GM23248 (cell line): ENCODE measurements around the gene CLEC2D. TPM values are rescaled to one million over a fixed set of nuclear protein-coding genes. Genes with fewer than 3 reads are reported as not detected.
A peak's percentile ranks its signal among the peaks of the same experiment; 100 is the strongest.

ENCODE experiments used
- DNase-seq: peaks from one replicate; pipeline ENCODE4 v3.0.0-alpha.2; 2015
- H2AFZ ChIP-seq: fragments of 200-600 bp; sonication (generic); 2 replicates; pipeline ENCODE4 v1.6.1; 2016; ENCODE audit warnings: antibody characterized with exemption
- H3F3A ChIP-seq: fragments of 200-600 bp; sonication (generic); 2 replicates; pipeline ENCODE4 v1.6.1; 2016; ENCODE audit warnings: mild to moderate bottlenecking, antibody characterized with exemption, mixed run types; ENCODE audit not compliant: insufficient read depth
- H3K27ac ChIP-seq: fragments of 200-600 bp; sonication (generic); 2 replicates; pipeline ENCODE4 v1.5.1; 2016; ENCODE audit warnings: mild to moderate bottlenecking
- H3K27me3 ChIP-seq: fragments of 200-600 bp; sonication (generic); replicated peaks from 2 replicates; pipeline ENCODE4 v1.6.1; 2016; ENCODE audit warnings: mild to moderate bottlenecking; ENCODE audit not compliant: insufficient read depth
- H3K36me3 ChIP-seq: fragments of 200-600 bp; sonication (generic); 2 replicates; pipeline ENCODE4 v1.6.1; 2016; ENCODE audit warnings: low read depth, mild to moderate bottlenecking
- H3K4me1 ChIP-seq: fragments of 200-600 bp; sonication (generic); 2 replicates; pipeline ENCODE4 v1.6.1; 2016; ENCODE audit warnings: mild to moderate bottlenecking; ENCODE audit not compliant: insufficient read depth
- H3K4me2 ChIP-seq: fragments of 200-600 bp; sonication (generic); one replicate; pipeline ENCODE4 v1.6.1; 2016; ENCODE audit warnings: mild to moderate bottlenecking; ENCODE audit not compliant: unreplicated experiment
- H3K4me3 ChIP-seq: fragments of 200-600 bp; sonication (generic); 2 replicates; pipeline ENCODE4 v1.5.1; 2016; ENCODE audit warnings: mild to moderate bottlenecking
- H3K79me2 ChIP-seq: fragments of 200-600 bp; sonication (generic); 2 replicates; pipeline ENCODE4 v1.6.1; 2016; ENCODE audit warnings: mild to moderate bottlenecking; ENCODE audit not compliant: insufficient read depth
- H3K9ac ChIP-seq: fragments of 200-600 bp; sonication (generic); 2 replicates; pipeline ENCODE4 v1.6.1; 2016; ENCODE audit warnings: mild to moderate bottlenecking
- H3K9me2 ChIP-seq: fragments of 200-600 bp; sonication (generic); 2 replicates; pipeline ENCODE4 v1.6.1; 2016; ENCODE audit warnings: mixed run types, mild to moderate bottlenecking, moderate library complexity; ENCODE audit not compliant: insufficient read depth
- H3K9me3 ChIP-seq: fragments of 200-600 bp; sonication (generic); one replicate; pipeline ENCODE4 v1.6.1; 2017; ENCODE audit warnings: low read depth
- H4K20me1 ChIP-seq: fragments of 200-600 bp; sonication (generic); 2 replicates; pipeline ENCODE4 v1.6.0; 2016; ENCODE audit not compliant: insufficient read depth
- EZH2 ChIP-seq: fragments of 200-600 bp; sonication (generic); IDR thresholded peaks from 2 replicates; pipeline ENCODE4 v1.6.1; 2018; ENCODE audit warnings: antibody characterized with exemption, mild to moderate bottlenecking; ENCODE audit not compliant: insufficient read depth, poor library complexity, severe bottlenecking
- EZH2phosphoT487 ChIP-seq: fragments of 200-600 bp; sonication (generic); IDR thresholded peaks from 2 replicates; pipeline ENCODE4 v1.6.1; 2018; ENCODE audit warnings: antibody characterized with exemption, moderate library complexity, mild to moderate bottlenecking, low read depth; ENCODE audit not compliant: insufficient read depth
- WGBS, 2 experiments: methylation state at CpG; one replicate each; pipeline ENCODE4 v1.1.6; 2015 to 2017; ENCODE audit warnings: low lambda C conversion rate in 2 of 2, low coverage in 1 of 2; ENCODE audit errors: missing lambda C conversion rate in 2 of 2; 5-methylcytosine and 5-hydroxymethylcytosine counted together
- in situ Hi-C: fragments of 300-500 bp; cut with MboI; formaldehyde crosslinking; loops from 2 replicates; pipeline ENCODE4 v1.15.0; 2020
- polyA plus RNA-seq: library from polyadenylated mRNA; unstranded; fragments of >200 nt; fragmentation: Nextera tagmentation; extraction: Ambion mirVana; gene quantifications from 2 replicates; pipeline ENCODE4 v1.2.1, GENCODE V29; 2016
- total RNA-seq: library from RNA; depleted of rRNA; stranded (reverse); fragments of >200 nt; shearing (Covaris generic); gene quantifications from 2 replicates; pipeline ENCODE4 v1.2.3, GENCODE V29; 2014

The CLEC2D gene
- total and polyA plus RNA-seq, 2 experiments from 2014 or later, result 0.54 to 2.8 TPM

DNA sequence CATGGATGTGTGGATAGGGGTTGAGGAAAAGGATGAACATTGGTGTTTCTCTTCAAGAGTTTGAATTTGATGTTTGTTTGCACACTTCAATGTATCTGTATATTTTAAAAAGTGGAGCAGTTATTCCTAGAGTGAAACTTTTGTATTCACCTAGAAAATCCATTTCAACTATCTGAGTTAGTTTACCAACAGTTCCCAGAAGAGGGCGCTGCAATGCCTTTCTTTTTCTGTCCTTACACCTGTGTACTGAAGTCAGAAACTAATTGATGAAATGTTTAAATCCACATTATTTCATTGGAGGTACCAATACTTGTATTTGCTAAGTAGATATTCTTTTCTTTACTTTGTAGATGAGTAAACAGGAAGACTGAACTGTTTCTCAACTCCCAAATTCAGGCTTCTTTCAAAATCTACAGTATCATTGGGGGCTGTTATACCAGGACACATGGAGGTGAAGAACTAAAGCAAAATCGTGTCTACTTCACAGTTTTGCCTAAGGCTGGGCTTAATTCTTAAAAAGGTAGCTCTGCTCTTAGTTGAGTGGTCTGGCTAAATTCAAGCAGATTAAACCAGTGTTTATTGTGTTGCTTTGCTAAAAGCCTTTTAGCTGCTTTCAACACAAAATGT is 35.2 kb upstream of the CLEC2D start:
- TF ChIP-seq EZH2 (no peak), EZH2phosphoT487 (no peak)

GRCh38 chr12:9634969-9635754 is 34.4 kb upstream of the CLEC2D start:
- Histone ChIP-seq H3K79me2 (no peaks in the 10 kb centered on the region), H3K9me2 (no peaks in the 10 kb centered on the region), H3K4me1 (no peaks in the 10 kb centered on the region), H3K9me3 (no peaks in the 10 kb centered on the region), H3K4me2 (no peak overlapping the region), H3K36me3 (no peaks in the 10 kb centered on the region), H3K9ac (no peak overlapping the region), H3K27ac (no peak overlapping the region), H3K27me3 (no peaks in the 10 kb centered on the region), H3F3A (no peaks in the 10 kb centered on the region), H3K4me3 (no peak overlapping the region), H4K20me1 (no peaks in the 10 kb centered on the region), H2AFZ (no peak overlapping the region)
- no peak for DNase-seq
- in situ Hi-C loops, result no loop called here
- TF ChIP-seq EZH2 (no peak), EZH2phosphoT487 (no peak)
- 38 to 43% methylated on average over 2 of the region's 2 CpGs for WGBS, 2 experiments

More for the DNA sequence above, 35.2 kb upstream of the CLEC2D start:
- Histone ChIP-seq H3K79me2 (no peaks in the 10 kb centered on the region), H3K9me3 (no peaks in the 10 kb centered on the region), H3F3A (no peaks in the 10 kb centered on the region), H3K36me3 (no peaks in the 10 kb centered on the region), H3K4me2 (no peak overlapping the region), H3K9ac (no peak overlapping the region), H3K4me1 (no peaks in the 10 kb centered on the region), H3K4me3 (no peak overlapping the region), H2AFZ (no peak overlapping the region), H3K27me3 (no peaks in the 10 kb centered on the region), H3K9me2 (no peaks in the 10 kb centered on the region), H4K20me1 (no peaks in the 10 kb centered on the region), H3K27ac (no peak overlapping the region)
- 19 to 21% methylated on average over 2 of the region's 2 CpGs for WGBS, 2 experiments
- DNase-seq, result peak; percentile 56
- in situ Hi-C loops, result no loop called here

DNA sequence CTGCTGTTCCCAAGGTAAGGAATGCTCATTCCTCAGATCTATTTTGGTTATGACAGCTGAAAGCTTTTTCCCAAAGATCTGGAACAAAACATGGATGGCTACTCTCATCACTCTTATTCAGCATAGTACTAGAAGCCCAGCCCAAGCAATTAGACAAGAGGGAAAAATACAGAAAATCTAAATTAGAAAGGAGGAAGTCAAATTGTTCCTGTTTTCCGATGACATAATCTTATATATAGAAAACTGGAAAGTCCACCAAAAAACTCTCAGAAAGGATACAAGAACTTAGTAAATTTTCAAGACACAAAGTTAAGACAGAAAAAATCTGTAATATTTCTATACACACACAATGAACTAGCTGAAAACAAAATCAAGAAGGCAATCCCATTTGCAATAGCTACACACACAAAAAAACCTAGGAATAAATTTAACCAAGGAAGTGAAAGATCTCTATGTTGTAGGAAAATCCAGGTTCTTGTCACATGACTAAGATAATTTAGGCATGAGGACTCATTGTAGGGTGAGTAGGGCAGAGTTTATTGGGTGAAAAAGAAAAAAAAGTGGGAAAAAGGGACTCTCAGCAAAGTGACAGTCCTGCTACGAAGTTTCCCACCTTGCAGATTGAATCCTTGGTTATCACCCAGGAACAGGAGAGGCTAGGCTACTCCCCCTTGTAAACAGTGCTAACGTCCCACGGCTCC is 33.2 kb upstream of the CLEC2D start:
- DNase-seq, result no peak
- in situ Hi-C loops, result no loop called here
- no peak overlapping the region for H3K27ac ChIP-seq

GRCh38 chr12:9636851-9637206 is 32.7 kb upstream of the CLEC2D start:
- in situ Hi-C loops, result no loop called here
- Histone ChIP-seq H3K36me3 (no peaks in the 10 kb centered on the region), H4K20me1 (no peaks in the 10 kb centered on the region), H3K4me3 (no peak overlapping the region), H3K9me2 (no peaks in the 10 kb centered on the region), H3K79me2 (no peaks in the 10 kb centered on the region), H3K4me1 (no peaks in the 10 kb centered on the region), H3K27ac (no peak overlapping the region), H3F3A (no peaks in the 10 kb centered on the region), H3K4me2 (no peak overlapping the region), H2AFZ (no peak overlapping the region), H3K9ac (no peak overlapping the region), H3K9me3 (no peaks in the 10 kb centered on the region), H3K27me3 (no peaks in the 10 kb centered on the region)
- WGBS, 2 experiments, result 58 to 74% methylated on average over 5 of the region's 5 CpGs
- TF ChIP-seq EZH2phosphoT487 (no peak), EZH2 (no peak)
- DNase-seq, result no peak

More for the DNA sequence above, 33.2 kb upstream of the CLEC2D start:
- H3K4me3 ChIP-seq, result no peak overlapping the region
- H3K4me2 ChIP-seq, result no peak overlapping the region
- H4K20me1 ChIP-seq, result no peaks in the 10 kb centered on the region
- H2AFZ ChIP-seq, result no peak overlapping the region
- no peaks in the 10 kb centered on the region for H3K27me3 ChIP-seq
- no peaks in the 10 kb centered on the region for H3K4me1 ChIP-seq
- H3K9ac ChIP-seq, result no peak overlapping the region
- no peaks in the 10 kb centered on the region for H3K79me2 ChIP-seq
- H3F3A ChIP-seq, result no peaks in the 10 kb centered on the region
- TF ChIP-seq EZH2 (no peak), EZH2phosphoT487 (no peak)
- no peaks in the 10 kb centered on the region for H3K9me2 ChIP-seq
- no peaks in the 10 kb centered on the region for H3K9me3 ChIP-seq
- H3K36me3 ChIP-seq, result no peaks in the 10 kb centered on the region
- 89 to 100% methylated on average over 4 of the region's 4 CpGs for WGBS, 2 experiments
